ENCODE results near the gene NRF1.
"Not testable (repeated sequence)": the region's sequence is repeated elsewhere in the genome, so short reads cannot be mapped to it uniquely, and the experiment has no call there.

The NRF1 gene

DNA sequence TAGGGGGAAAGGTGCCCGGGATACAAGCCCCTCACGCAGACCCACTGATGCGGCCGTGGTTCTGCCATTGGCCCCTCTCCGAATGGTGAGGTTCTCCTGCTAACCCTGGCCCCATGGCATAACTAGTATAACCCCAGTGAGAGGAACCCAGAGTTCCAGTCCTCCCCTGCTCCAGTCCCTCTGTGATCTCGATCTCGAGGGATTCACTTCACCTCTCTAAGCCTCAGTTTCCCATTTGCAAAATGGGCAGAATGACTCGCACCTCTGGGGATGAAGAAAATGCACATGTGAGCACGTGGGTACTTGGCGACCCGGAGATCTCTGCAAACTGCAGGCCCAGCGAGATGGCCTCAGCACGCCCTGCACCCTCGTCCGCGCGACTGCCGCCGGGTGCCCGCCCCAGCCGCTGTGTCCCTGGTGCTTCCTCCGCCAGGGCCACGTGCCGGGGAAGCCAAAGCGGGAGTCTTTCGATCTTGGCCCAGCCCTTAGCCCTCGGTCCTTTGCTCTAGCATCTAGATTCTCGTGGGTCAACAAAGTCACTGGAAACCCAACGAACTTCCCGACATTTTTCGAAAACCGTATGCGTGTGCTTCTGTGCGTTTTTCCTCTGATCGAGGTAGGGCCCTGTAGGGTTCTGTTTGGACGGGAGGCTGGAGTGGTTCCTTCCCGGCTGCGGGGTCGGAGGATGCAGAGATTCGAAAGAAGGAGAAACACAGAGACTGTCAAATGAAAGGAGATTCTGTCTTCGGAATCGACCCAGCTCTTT is 171.5 kb downstream of the NRF1 start:
- DNase-seq (ENCODE audit: low spot score), result no peak

DNA sequence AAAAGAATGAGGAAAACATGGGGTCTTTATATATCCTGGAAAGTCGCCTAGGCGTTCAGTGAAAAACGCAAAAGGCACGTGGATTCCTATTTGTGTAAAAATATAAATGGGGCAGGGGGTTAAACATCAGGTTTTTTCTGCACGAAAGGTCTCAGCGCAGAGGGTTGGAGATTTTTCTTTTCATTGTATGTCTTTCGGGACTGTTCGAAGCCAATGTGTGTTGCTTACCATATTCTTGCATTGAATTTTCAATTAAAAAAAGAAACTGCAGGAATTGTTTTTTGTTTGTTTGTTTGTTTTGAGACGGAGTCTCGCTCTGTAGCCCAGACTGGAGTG is 172.0 kb downstream of the NRF1 start:
- no peak for DNase-seq (ENCODE audit: low spot score)

DNA sequence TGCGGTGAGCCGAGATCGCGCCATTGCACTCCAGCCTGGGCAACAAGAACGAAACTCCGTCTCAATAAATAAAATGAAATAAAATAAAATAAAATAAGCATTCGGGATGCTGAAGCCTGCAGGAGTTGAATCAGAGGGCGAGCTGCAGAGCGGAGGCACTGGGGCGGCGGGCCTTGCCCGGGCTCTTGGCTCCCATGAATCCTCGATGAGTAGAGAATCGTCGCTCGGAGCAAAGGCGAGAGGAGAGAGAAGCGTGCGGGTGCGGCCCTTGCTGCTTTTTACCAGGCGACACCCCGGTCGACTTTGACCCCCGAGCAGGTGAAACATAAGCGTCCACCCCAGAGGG is 172.9 kb downstream of the NRF1 start:
- DNase-seq (ENCODE audit: low spot score), result no peak

DNA sequence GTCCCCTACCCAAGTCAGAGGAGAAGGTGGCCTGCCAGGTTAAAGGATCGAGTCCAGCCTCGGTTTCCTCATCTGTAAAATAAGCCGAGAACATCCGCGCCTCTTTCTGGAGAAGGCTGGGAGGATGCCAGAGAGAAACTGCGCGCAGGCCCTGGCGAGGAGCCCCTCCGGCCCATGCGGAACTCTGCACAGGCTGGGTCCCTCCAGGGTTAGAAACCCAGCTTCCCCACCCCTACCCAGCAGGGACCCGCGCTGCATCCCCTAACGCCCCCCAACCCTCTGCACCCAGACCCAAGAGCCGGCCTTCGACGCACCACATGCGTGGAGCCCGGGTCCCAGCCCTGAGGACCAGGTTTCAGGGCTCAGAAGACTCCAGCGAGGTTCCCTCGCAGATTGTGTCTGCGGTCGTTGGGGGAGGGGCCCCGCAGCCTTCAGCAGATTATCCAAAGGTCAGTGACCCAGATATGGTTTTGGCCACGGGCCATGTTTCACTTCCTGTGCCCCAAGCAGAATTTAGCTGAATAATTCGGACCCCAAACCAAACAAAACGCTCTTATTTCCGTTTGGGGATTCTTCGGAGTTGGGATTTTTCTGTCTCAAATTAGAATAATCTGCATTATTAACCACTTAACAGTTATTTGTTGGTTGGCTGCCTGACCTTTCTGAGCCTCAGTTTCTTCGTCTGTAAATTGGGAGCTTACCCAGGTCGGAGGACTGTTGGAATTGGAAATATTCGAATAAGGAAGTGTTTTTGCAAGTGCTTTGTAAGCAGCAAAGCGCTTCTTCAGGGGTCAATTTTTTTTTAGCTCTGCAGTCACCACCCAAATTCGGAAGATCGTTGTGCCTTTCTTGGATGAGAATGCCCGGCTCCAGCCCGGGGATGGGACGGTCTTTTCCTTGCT is 173.5 kb downstream of the NRF1 start:
- no peak for DNase-seq (ENCODE audit: low spot score)

DNA sequence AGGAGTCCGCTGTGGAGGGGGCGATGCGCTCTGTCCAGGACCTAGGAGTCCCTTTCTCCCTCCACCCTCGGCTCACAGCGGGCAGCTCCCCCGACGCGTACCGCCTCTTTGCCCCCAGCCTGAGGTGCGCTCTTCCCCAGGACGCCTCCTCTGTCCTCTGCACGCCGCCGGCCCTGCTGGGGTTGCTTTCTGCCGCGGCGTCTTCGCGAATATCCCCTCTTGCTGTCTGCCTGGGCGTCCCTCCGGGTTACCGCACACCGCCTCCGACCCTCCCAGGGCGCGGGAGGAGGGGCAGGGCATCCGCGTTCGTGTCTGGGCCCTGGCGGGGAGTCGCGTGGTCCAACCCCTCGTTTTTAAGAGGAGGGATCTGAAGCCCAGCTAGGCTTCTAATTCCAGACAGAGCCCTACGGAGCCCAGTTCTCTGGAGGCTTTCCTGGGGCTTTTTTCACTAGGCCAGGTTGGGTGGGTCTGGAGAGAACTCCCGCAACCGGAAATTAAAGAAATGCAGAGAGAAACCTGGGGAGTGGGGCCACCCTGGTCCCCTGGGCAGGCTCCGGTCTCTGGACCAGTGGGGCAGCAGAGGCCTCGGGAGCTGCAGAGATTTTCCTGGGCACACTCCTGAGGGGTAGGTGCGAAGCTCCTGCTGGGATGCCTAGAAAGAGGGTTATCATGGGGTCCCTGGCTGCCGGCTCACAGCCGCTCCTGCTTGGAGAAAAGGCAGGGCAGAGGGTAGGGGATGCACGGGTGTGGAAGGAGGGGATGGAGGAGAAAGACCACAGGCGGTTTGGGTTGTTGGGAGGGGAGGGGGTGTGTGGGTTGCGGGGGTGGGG is 174.4 kb downstream of the NRF1 start:
- DNase-seq (ENCODE audit: low spot score), result no peak

DNA sequence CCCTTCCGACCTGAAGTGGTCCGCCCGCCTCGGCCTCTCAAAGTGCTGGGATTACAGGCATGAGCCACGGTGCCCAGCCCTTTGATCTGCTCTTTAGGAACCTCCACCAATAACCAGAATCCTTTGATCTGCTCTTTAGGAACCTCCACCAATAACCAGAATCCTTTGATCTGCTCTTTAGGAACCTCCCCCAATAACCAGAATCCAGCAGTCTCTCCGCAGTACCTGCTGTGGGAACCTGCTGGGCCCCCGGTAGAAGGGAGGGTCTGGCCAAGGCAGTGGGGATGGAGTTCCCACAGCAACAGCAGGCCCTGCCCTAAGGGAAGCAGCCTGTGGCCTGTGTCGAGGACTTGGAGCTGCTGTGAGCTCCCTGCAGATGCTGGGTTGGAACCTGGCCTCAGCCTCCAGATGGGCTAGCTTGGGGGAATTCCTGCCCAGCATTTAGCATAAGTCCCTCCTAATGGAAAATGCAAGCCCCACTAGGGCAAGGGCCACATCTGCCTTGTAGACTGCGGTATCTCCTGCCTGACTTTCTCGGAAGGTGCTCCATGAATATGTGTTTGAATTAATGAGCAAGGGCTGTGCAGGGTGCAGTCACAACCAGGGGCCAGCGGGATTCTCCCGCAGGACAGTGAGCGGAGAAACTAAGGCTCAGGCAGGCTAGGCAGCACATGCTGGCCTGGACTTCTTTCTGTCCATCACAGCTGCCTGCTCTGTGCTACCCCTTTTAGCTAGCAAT is 175.5 kb downstream of the NRF1 start:
- no peak for DNase-seq (ENCODE audit: low spot score)

DNA sequence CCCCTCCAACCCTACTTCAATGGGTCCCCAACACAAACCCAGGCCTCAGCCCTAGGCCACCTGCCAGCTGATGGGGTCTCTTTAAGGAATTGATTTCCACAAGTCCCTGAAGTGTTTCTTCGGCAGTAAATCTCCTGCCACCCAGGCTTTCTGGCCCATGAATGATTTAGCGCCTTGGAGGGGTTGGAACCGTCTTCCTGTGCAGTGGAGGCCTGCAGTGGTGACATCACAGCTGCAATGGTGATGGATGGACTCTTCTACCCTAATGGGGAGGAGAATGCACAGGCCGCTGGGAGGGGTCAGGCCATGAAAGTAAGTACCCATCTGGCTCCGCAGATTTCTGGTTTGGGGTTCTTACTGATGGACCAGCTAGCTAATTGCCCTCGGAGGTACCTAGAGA is 177.5 kb downstream of the NRF1 start:
- DNase-seq (ENCODE audit: low spot score), result no peak

DNA sequence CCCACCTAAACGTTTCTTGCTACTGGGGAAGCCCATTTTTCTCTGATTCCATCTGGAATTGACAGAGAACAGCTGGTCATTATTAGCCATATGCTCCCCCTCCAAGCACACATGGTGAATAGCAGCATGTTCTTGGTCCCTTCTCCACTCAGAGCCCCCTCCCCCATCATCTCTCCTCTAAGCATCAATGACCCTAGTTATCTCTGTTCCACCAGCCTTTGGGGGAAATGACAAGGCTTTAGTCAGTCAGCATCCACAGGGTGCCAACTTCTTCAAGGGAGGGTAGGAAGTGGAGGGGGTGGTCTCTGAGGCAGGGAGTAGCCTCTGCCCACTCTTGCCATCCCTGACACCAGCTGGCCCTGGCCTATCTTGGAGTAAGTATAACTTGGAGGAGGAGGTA is 178.1 kb downstream of the NRF1 start:
- no peak for DNase-seq (ENCODE audit: low spot score)

DNA sequence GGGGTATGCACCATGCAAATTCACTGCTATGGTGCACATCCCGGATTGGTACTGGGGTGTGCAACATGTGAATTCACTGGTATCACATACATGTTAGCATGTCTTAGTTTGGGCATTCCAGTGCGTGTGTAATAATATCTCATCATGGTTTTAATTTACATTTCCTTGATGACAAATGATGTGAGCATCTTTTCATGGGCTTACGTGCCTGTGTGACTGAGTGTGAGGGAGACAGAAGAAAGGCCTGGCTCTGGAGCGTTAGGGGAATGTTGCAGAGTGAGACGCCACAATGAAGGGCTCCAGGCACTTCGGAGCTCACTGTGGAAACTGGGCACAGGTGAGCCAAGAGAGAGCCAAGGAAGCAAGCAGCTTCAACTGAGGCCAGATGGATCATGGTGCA is 178.6 kb downstream of the NRF1 start:
- DNase-seq (ENCODE audit: low spot score), result no peak

DNA sequence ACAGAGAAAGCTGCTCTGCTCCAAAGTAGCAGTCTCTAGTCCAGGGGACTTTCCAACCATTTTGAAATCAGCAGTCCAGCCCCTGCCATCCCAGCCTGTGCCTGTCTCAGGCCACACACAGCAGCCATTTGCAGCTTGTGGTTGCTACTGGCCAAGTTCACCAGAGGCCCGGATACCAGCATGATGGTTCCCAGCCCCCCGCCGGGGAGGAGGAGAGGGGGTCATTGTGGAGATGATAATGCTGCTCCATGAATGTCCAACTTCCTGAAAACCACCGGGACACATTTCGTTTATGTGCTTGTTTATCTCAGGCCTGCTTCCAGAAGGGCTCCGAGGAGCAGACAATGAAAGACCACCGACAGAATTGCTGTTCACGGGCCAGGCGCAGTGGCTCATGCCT is 181.2 kb downstream of the NRF1 start:
- DNase-seq (ENCODE audit: low spot score), result no peak

DNA sequence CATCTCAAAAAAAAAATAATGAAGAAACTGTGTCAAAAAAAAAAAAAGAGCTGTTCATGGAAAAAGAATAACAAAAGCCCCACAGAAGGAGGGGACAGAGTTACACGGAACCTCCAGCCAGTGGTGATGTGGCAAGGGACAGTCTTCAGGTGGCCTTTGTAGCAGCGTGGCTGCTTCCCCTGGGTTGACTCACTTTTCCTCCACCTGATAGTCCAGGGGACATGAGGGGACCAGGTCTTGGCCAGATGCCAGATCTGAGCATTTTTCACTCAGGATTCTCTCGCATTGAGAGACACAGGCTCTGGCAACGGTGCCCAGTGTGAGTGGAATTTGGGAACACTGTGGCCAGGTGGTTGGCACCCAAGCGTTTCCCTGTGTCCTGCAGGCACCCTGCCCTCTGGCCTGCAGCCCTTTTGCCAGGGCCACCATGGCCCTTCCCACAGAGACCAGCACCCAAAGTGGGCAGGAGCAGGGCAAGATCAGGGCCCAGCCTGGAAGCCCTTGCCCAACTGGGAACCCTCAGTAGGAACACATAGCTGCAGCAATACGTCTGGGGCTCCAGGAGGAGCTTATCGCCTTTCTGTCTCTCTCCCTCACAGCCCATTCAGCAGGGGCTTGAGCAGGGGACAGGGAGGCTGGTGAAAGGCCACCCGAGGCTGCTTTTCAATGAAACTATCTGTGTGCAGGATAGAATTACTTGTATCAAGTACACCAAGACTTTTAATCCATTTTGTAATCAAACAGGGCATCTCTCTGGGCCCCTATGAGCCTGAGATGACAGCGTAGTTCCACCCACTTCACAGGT is 182.2 kb downstream of the NRF1 start:
- DNase-seq (ENCODE audit: low spot score), result no peak

DNA sequence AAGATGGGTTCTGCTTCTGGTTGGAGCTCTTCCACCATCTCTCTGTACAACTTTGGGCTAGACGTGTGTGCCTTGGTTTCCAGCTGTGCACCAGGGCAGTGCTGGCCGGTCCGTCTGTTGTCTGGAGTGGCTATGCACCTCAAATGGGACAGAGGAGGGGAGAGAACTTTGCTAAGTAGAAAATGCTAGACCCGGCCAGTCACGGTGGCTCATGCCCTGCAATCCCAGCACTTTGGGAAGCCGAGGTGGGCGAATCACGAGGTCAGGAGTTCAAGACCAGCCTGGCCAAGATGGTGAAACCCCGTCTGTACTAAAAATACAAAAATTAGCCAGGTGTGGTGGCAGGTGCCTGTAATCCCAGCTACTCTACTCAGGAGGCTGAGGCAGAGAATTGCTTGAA is 182.9 kb downstream of the NRF1 start:
- not testable (repeated sequence) for DNase-seq (ENCODE audit: low spot score)

DNA sequence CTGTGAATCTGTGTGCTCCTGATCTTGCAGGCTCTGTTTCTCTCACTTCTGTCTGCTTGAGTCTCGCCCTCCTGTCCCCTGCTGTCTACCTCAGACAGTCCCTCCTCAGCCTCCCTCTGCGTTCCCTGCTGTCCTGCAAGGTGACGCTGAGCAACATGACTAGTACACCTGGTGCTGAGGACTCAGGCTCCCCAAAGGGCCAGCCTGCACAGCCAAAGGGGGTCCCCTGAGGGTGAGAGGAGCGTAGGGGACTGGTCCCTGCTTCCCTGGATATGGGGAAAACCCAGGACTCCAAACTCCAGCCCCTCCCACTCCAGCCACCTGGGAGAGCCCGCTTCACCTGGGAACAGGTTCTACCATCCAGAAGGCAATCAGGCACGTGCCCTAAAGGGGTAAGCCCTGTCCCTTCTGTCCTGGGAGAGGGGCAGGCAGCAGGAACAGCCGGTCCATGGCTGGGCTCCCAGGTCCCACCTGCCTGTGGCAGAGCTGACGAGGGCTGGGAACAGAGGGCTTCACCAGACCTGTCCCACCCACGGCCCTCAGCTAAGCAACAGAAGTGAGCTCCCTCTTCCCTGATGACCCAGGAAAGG is 184.8 kb downstream of the NRF1 start:
- no peak for DNase-seq (ENCODE audit: low spot score)

DNA sequence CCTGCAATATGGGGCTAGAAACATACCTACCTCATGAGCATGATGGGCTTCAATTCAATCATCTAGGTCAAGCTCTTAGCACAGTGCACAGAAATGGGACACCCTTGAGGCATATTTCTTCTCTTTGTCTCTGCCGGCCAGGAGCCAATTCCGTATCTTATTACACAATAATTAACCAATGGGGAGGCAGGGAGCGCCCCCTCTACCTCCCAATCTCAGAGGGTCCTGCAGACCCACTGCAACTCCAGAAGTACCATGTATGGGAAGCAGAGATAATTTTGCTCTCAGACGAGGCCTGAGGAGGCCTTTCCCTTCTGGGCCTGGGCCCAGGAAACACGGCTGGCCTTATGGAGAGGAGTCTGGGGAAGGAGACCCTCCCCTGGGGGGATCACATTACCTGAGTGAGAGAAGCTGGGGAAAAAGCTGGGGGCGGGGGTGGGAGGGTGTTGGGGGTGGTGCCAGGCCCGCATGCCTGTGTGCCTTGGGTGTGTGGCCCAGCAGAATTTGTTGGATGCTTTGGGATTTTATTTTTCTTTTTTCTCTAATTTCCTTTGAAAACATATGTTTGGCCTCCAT is 185.8 kb downstream of the NRF1 start:
- DNase-seq (ENCODE audit: low spot score), result no peak

DNA sequence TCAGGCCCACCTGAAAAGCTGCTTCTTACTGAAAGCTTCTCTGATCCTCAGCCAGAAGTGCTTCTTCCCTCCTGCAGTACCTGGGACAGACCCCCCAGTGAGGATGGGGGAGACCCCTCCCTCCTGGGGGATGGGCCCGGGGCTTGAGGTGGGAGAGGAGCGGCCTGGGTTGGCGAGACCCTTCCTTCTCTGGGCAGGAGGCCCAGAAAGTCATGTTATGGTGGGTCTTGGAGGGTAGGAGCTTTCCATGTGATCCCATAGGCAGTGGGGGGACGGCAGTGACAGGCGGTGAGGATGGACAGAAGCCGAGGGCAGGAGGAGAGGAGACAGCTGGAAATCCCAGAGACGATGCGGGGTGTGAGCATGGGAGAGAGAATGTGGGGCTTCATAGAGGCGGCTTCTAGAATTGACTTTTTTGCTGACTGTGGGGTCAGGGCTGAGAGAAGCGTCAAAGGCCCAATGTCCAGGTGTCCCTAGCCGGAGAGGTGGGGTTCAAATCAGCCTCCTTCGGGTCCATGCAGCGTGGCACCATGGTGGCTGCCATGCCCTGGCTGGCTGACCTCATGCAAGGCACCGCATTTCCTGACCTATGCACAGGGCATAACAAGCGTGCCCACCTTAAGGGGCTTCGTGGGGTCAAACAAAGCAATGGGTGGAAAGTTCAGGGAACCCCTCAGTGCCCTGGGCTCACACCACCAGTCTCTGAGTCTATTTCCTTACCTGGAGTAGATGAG is 187.3 kb downstream of the NRF1 start:
- no peak for DNase-seq (ENCODE audit: low spot score)

DNA sequence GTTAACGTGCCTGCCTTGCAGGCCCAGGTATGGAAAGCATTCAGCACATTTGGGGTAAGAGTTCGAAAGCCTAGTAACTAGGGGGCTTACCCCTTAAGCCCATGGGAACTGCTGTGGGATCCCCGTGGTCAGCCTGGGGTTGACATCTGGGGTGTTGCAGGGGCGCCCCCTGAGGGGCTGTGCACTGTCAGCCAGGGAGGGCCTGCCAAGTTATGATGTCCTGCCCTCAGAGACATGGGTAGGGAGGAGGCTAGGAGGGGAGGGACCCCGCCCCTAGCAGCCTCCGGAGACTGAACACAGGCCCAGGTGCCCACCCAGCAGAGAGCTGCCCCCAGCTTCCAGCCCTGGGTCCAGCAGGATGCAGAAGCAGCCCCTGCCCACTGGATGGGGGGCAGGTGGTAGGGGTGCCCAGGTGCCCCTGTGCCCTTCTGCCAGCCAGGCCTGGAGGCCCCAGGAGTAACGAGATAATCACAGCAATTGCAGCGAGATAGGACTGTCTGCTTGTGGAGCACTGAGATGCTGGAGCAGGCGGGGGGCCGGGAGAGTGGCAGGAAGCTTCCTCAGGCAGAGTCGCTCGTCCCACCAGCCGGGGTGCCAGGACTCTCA is 187.9 kb downstream of the NRF1 start:
- no peak for DNase-seq (ENCODE audit: low spot score)

DNA sequence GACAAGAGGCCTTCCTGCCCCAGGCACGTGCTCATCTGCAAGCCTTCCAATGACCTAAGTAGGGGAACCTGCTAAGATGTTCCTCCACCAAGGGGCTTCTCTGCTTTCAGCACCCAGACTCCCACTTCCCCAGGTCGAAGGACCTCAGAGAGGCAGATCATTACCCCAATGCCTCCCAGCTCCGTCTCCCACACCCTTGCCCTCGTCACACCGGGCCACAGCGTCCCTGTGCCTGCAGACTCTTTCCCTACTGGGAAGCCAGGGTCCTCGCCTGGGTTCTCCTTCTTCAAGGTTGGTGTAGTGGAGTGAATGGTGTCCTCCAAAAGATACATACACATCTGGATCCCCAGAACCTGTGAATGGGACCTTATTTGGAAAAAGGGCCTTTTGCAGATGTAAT is 189.4 kb downstream of the NRF1 start:
- DNase-seq (ENCODE audit: low spot score), result no peak

DNA sequence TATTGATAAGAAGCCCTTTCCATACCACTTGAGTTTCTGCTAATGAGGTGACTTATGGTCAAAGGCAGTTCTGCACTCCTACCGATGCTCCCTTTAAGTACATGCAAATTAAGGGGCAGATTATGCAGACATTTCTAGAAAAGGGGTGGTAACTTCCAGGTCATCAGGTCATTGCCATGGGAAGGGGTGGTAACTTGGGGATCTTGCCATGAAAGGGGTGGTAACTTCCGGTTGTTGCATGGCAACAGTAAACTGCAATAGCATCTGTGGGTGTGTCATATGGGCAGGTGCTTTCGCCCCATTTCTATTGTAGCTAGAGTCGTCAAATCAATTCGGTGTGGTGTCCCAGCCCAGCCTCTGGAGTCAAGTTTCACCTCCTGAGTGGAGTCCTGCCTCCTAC is 190.4 kb downstream of the NRF1 start:
- DNase-seq (ENCODE audit: low spot score), result no peak

DNA sequence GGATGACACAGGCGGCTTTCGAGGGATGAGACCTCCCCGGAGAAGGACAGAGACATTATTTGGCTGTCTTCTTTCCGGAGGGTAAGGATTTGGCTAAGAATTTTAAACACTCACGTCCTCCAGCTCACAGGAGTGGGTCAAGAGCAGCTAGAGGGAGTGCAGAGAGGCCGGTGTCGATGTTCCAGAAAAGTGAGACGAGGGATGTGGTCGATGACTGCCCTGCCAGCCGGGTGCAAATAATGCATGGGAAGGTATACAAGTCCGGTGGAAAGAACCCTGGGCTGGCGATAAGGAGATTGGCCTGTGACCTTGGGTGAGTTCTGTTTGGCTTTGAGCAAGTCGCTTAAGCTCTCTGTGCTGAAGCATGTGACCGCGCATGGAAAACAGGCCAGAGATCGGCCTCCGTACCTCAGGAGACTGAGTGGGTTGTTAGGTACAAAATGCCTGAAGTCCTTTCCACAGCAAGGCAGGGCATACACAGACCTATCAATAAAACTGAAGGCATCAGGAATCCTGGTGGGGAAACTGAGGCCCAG is 192.1 kb downstream of the NRF1 start:
- no peak for DNase-seq (ENCODE audit: low spot score)
